Keratinocyte (primary cell): ENCODE results near the gene PTOV1. TPM values are rescaled to one million over a fixed set of nuclear protein-coding genes. Genes with fewer than 3 reads are reported as not detected.

ENCODE experiments used
- DNase-seq: peaks from one replicate; pipeline ENCODE4 v3.0.0-alpha.2; 2011; ENCODE audit warnings: low read depth, missing footprints, low spot score
- FAIRE-seq: peaks from 2 replicates; lab custom pipeline; 2011; peaks lifted over from hg19 to GRCh38; lab: Jason Lieb, UNC
- H2AFZ ChIP-seq: 2 replicates; pipeline ENCODE4 v1.6.0; 2012; ENCODE audit warnings: low read length, control low read depth, inconsistent platforms; ENCODE audit not compliant: control insufficient read depth
- H3K27ac ChIP-seq: 2 replicates; pipeline ENCODE4 v1.5.1; 2011; ENCODE audit warnings: low read length; ENCODE audit not compliant: control insufficient read depth, insufficient read depth
- H3K27me3 ChIP-seq: 3 replicates; pipeline ENCODE4 v1.6.0; 2011; ENCODE audit warnings: low read length; ENCODE audit not compliant: control insufficient read depth, insufficient read depth; ENCODE audit errors: extremely low read depth
- H3K36me3 ChIP-seq, 2 experiments: 2 replicates in 1 of 2; 3 replicates in 1 of 2; pipeline ENCODE4 v1.5.1; 2011; ENCODE audit warnings: low read length in 2 of 2, mild to moderate bottlenecking in 1 of 2; ENCODE audit not compliant: control insufficient read depth in 2 of 2, insufficient read depth in 2 of 2; ENCODE audit errors: extremely low read depth in 1 of 2
- H3K4me1 ChIP-seq: 3 replicates; pipeline ENCODE4 v1.5.1; 2011; ENCODE audit warnings: low read length; ENCODE audit not compliant: control insufficient read depth, insufficient read depth; ENCODE audit errors: extremely low read depth
- H3K4me2 ChIP-seq: 3 replicates; pipeline ENCODE4 v1.6.0; 2011; ENCODE audit warnings: low read depth, low read length; ENCODE audit not compliant: control insufficient read depth, insufficient read depth; ENCODE audit errors: extremely low read depth
- H3K4me3 ChIP-seq, 3 experiments: fragments of 200-600 bp in 1 of 3; sonication (generic) in 1 of 3; 2 replicates in 2 of 3; 3 replicates in 1 of 3; pipeline ENCODE4 v1.5.1; 2011 to 2016; ENCODE audit warnings: low read length in 3 of 3, mild to moderate bottlenecking in 3 of 3, control low read depth in 2 of 3, inconsistent platforms in 1 of 3, low read depth in 1 of 3, mixed read lengths in 1 of 3, mixed run types in 1 of 3, moderate library complexity in 1 of 3; ENCODE audit not compliant: control insufficient read depth in 2 of 3, insufficient read depth in 2 of 3; ENCODE audit errors: extremely low read depth in 1 of 3
- H3K79me2 ChIP-seq: 2 replicates; pipeline ENCODE4 v1.6.0; 2012; ENCODE audit warnings: low read length; ENCODE audit not compliant: control insufficient read depth, insufficient read depth
- H3K9ac ChIP-seq: 3 replicates; pipeline ENCODE4 v1.6.0; 2011; ENCODE audit warnings: low read length; ENCODE audit not compliant: control insufficient read depth, insufficient read depth; ENCODE audit errors: extremely low read depth
- H3K9me1 ChIP-seq: 3 replicates; pipeline ENCODE4 v1.6.0; 2011; ENCODE audit warnings: low read length; ENCODE audit not compliant: control insufficient read depth, insufficient read depth; ENCODE audit errors: extremely low read depth
- H3K9me3 ChIP-seq: 2 replicates; pipeline ENCODE4 v1.5.1; 2012; ENCODE audit warnings: low read depth, low read length; ENCODE audit not compliant: control insufficient read depth
- H4K20me1 ChIP-seq: 3 replicates; pipeline ENCODE4 v1.6.0; 2011; ENCODE audit warnings: low read length; ENCODE audit not compliant: control insufficient read depth, insufficient read depth; ENCODE audit errors: extremely low read depth
- CTCF ChIP-seq, 3 experiments: IDR thresholded peaks in 1 of 3; conservative IDR thresholded peaks in 1 of 3; optimal IDR thresholded peaks in 1 of 3; 2 replicates in 2 of 3; 3 replicates in 1 of 3; pipeline versions ENCODE3 to v1.5.1; 2011; ENCODE audit warnings: low read length in 3 of 3, mild to moderate bottlenecking in 3 of 3, moderate library complexity in 2 of 3, control low read depth in 1 of 3, inconsistent platforms in 1 of 3; ENCODE audit not compliant: insufficient read depth in 2 of 3; ENCODE audit errors: extremely low read depth in 1 of 3
- EZH2 ChIP-seq: IDR thresholded peaks from one replicate; pipeline ENCODE4 v1.6.1; 2012; ENCODE audit warnings: inconsistent platforms, mild to moderate bottlenecking, low read length, moderate library complexity
- dilution Hi-C: fragments of 300-500 bp; cut with MboI; formaldehyde crosslinking; loops from one replicate; pipeline ENCODE4 v1.7.0; 2020; ENCODE audit warnings: low sequenced_read_pairs; ENCODE audit not compliant: extremely low pct_ligation_motif_present
- polyA plus RNA-seq, 5 experiments: library from polyadenylated mRNA; depleted of rRNA in 3 of 5; stranded (reverse) in 3 of 5; stranded (forward) in 1 of 5; unstranded in 1 of 5; fragments of >200 nt; gene quantifications; 1 replicate in 1 of 5; 2 replicates in 3 of 5; 3 replicates in 1 of 5; pipeline versions ENCODE4 v1.2.1 to v1.2.3, GENCODE V29; 2011 to 2012; ENCODE audit warnings: missing spikeins in 2 of 5, low read depth in 1 of 5, low replicate concordance in 1 of 5

Gene PTOV1
- polyA plus RNA-seq, 1 donor (not counting 4 experiments of a cell fraction or from before 2014, with no cell fraction given): 22.9 TPM

GRCh38 chr19:49829200-49829599 is 21.8 kb upstream of the PTOV1 start:
- DNase-seq (no peak), FAIRE-seq (no peak)
- Histone ChIP-seq H3K4me2 (no peak overlapping the region), H3K4me3 (no peak overlapping the region), H3K36me3 (peaks cover 12 to 40% of the 10 kb centered on the region in 2 experiments), H3K9me1 (no peaks in the 10 kb centered on the region), H3K79me2 (peaks cover 4% of the 10 kb centered on the region), H3K9me3 (no peaks in the 10 kb centered on the region), H3K4me1 (no peaks in the 10 kb centered on the region), H4K20me1 (no peaks in the 10 kb centered on the region), H2AFZ (no peak overlapping the region), H3K27me3 (no peaks in the 10 kb centered on the region), H3K27ac (no peak overlapping the region), H3K9ac (no peak overlapping the region)
- TF ChIP-seq EZH2: no peak
- TF ChIP-seq CTCF (optimal IDR thresholded peaks at IDR 0.05 in 1 of 3, IDR thresholded peaks at IDR 0.05 in 1 of 3, conservative IDR thresholded peaks at IDR 0.05 in 1 of 3; ENCODE audit: extremely low read depth in 1 of 3, insufficient read depth in 2 of 3, low read length in 3 of 3): no peak
- dilution Hi-C loops: no loop called here

GRCh38 chr19:49829721-49830120 is 21.2 kb upstream of the PTOV1 start:
- Histone ChIP-seq H3K27ac (no peak overlapping the region), H3K36me3 (peaks cover 12 to 42% of the 10 kb centered on the region in 2 experiments), H3K4me3 (no peak overlapping the region), H3K9me3 (no peaks in the 10 kb centered on the region), H3K9me1 (no peaks in the 10 kb centered on the region), H3K79me2 (peaks cover 2% of the 10 kb centered on the region), H3K27me3 (no peaks in the 10 kb centered on the region), H4K20me1 (no peaks in the 10 kb centered on the region), H3K4me1 (no peaks in the 10 kb centered on the region), H3K9ac (no peak overlapping the region), H2AFZ (no peak overlapping the region), H3K4me2 (no peak overlapping the region)
- FAIRE-seq (no peak), DNase-seq (no peak)
- dilution Hi-C loops: no loop called here
- TF ChIP-seq CTCF (optimal IDR thresholded peaks at IDR 0.05 in 1 of 3, IDR thresholded peaks at IDR 0.05 in 1 of 3, conservative IDR thresholded peaks at IDR 0.05 in 1 of 3; ENCODE audit: extremely low read depth in 1 of 3, insufficient read depth in 2 of 3, low read length in 3 of 3): no peak
- no peak for TF ChIP-seq EZH2
